Measurements from ENCODE around the gene RUFY1.
"Not testable (repeated sequence)": the region's sequence is repeated elsewhere in the genome, so short reads cannot be mapped to it uniquely, and the experiment has no call there.

RUFY1 gene

DNA sequence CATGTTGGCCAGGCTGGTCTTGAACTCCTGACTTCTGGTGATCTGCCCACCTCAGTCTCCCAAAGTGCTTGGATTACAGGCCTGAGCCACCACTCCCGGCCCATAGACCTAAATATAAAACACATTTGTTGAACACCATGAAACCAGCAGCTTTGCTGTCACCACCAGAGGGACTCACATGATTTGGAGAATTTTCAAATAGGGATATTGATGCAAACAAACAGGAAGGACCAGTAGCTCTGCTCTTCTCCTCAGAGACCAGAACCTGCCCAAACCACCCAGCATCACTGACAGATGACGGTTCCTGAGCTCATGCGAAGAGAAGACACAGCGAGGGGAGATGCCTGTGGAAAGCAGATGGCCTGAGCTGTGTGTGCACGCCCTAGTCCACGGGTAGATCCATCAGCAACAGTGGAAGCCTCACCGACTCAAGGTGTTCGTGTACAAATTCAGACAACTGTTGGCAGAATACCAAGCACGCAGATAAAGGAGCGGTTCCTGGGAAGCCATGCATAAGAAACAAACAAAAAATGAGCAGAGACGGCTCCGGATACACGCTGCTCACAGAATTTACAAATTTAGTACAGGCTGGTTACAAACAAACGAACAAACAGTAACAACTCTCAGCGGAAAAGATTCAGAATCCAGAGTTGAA lies 30.8 kb upstream of the RUFY1 start:
- H3K4me3 Mint-ChIP-seq; H3K4me1 Mint-ChIP-seq; H3K36me3 Mint-ChIP-seq; H3K27me3 Mint-ChIP-seq; H3K9me3 Mint-ChIP-seq; DNase-seq (ENCODE audit: low spot score in 2 of 2); H3K27ac Mint-ChIP-seq: not testable (repeated sequence)
- peak; percentile 34 for ATAC-seq (ENCODE audit: low read depth)

DNA sequence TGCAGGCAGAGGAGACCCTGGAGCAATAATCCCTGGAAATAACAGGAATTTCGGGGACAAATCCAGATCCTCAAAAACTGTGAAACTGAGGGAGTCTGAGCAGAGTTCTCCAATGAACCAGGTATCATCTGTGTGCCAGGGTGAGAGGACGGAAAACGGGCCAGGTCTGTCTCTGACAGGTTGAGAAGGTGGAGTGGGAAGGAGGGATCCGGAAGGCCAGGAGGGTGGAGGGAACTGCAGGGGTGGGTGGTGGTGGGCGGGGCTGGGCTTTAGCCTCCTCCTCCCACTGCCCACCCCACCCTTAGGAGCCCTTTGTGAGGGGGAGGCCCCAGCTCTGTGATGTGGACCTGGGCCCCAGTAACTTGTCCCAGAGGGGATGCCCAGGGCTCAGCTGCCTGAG lies 28.2 kb upstream of the RUFY1 start:
- not testable (repeated sequence) for H3K4me1 Mint-ChIP-seq; DNase-seq (ENCODE audit: low spot score in 2 of 2); H3K9me3 Mint-ChIP-seq; ATAC-seq (ENCODE audit: low read depth); H3K4me3 Mint-ChIP-seq; H3K27ac Mint-ChIP-seq; H3K36me3 Mint-ChIP-seq; H3K27me3 Mint-ChIP-seq

DNA sequence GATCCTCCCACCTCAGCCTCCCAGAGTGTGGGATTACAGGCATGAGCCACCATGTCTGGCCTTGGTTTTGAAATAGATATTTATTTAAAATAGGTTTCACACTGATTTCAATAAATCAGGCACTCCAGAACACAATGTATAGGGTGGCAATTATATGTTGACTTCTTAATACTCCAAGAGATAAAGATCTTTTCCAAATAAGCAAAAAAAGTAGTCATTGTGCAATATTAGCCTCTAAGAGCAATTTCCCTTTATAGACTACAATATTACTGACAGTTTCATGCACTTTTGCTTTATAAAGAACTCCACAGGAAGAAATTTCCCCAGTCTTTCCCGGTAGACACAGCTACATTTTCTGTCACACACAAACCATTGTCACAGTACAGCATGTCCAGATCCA lies 23.4 kb upstream of the RUFY1 start:
- DNase-seq (ENCODE audit: low spot score in 2 of 2) (no peak), ATAC-seq (ENCODE audit: low read depth) (no peak)
- Mint-ChIP-seq H3K36me3 (no peaks in the 10 kb centered on the region), H3K27me3 (no peaks in the 10 kb centered on the region), H3K27ac (peak overlapping the region; percentile 45), H3K4me3 (no peak overlapping the region), H3K9me3 (no peaks in the 10 kb centered on the region), H3K4me1 (no peaks in the 10 kb centered on the region)

DNA sequence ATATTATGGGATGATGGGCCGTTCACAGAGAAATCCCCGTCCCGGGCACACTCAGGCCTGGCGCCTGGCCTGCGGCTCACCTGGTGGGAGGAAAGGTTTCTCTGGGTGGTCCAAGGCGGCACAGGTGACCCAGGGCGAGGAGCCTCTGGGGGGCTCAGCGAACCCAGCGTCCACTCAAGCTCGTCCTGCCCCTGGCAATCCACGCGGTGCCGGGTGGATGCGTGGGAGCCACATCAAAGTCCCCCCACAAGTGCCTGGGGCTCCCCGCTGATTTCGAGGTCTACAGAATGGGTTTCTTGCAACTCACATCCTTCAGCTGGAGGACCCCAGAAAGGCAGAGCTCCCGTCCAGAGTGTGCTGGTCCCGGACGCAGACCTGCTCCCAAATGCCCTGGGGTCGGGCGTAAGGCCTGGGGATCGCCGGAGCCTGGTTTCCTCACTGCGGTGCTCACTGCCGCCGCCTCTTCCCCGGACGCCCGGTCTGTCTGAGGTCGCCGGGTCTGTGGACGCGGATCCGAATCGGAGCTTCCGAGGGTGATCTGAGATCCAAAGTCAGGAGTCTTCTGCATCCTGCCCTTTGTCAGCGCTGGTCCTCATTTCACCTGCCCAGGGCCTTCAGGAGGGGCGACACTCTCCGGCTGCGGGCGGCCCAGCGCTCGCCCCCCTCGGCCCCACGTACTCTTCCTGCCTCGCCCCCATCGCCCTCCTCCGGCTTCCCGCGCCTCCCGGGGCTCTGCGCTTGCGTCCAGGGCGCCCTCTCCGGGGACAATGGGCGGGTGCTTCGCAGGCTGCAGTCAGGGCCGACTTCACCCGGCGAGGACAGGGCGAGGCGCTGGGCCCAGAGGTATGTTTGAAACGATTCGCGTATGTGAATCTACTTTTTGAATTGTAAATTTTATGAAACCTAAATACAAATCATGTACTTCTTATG lies 20.0 kb upstream of the RUFY1 start:
- H3K27ac Mint-ChIP-seq = no peak overlapping the region
- H3K27me3 Mint-ChIP-seq = no peaks in the 10 kb centered on the region
- DNase-seq (ENCODE audit: low spot score in 2 of 2) (peak; percentile 40 to 47), ATAC-seq (ENCODE audit: low read depth) (peak; percentile 60)
- H3K4me3 Mint-ChIP-seq = peak overlapping the region; percentile 74
- peaks cover 14% of the 10 kb centered on the region for H3K4me1 Mint-ChIP-seq
- H3K9me3 Mint-ChIP-seq = no peaks in the 10 kb centered on the region
- no peaks in the 10 kb centered on the region for H3K36me3 Mint-ChIP-seq

DNA sequence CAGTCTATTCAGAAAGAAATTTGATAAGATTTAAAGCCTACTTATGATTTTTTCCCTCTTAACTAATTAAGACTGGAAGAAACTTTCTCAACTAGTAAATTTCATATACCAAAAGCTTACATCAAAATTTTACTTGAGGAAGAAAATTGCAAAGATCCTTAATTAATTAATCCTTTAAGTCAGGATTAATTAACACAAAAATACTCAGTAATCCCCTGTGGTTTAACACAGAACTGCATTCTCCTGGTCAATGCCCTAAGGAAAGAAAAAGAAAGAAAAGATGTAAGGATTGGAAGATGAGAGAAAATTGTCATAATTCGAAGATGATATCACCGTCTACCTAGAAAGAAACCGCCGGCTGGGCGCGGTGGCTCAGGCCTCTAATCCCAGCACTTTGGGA lies 17.3 kb upstream of the RUFY1 start:
- Mint-ChIP-seq H3K4me1 (peaks cover 15% of the 10 kb centered on the region), H3K9me3 (no peaks in the 10 kb centered on the region), H3K4me3 (peak overlapping the region; percentile 8), H3K27ac (peak overlapping the region; percentile 88), H3K36me3 (no peaks in the 10 kb centered on the region), H3K27me3 (no peaks in the 10 kb centered on the region)
- DNase-seq (ENCODE audit: low spot score in 2 of 2) (no peak), ATAC-seq (ENCODE audit: low read depth) (no peak)

DNA sequence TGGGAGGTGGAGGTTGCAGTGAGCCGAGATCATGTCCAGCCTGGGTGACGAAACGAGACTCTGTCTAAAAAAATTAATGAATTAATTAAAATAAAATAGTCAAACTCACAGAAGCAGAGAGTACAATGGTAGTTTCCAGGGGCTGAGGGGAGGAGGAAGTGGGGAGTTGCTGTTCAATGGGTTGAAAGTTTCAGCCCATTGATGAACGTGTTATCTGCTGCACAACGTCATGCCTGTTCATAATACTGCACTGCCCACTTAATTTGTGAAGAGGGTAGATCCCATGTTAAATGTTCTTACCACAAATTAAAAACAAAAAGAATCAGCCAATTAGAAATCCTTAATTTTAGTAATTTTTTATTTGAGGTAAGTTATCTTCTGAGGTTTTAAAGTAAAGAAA lies 16.4 kb upstream of the RUFY1 start:
- Mint-ChIP-seq H3K4me3 (peak overlapping the region; percentile 92), H3K27ac (peak overlapping the region; percentile 88)

DNA sequence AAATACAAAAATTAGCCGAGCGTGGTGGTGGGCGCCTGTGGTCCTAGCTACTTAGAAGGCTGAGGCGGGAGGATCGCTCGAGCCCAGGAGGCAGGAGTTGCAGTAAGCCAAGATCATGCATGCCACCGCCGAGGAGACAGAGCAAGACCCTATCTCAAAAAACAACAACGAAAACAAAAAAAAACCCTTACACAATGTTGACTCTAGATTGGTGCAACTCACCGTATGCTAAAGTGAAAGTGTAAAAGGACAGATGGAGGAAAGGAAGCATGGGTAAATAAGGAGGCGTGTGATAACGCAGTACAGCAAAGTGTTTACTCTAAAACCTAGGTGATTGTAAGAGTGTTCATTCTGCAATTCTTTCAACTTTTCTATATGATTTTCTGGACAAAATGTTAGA lies 15.9 kb upstream of the RUFY1 start:
- peak overlapping the region; percentile 92 for H3K4me3 Mint-ChIP-seq
- no peaks in the 10 kb centered on the region for H3K36me3 Mint-ChIP-seq

More for the DNA sequence above, 16.4 kb upstream of the RUFY1 start:
- peak; percentile 85 for ATAC-seq (ENCODE audit: low read depth)
- DNase-seq (ENCODE audit: low spot score in 2 of 2) = no peak
- no peaks in the 10 kb centered on the region for H3K27me3 Mint-ChIP-seq
- no peaks in the 10 kb centered on the region for H3K9me3 Mint-ChIP-seq
- H3K4me1 Mint-ChIP-seq = peaks cover 15% of the 10 kb centered on the region
- H3K36me3 Mint-ChIP-seq = no peaks in the 10 kb centered on the region

DNA sequence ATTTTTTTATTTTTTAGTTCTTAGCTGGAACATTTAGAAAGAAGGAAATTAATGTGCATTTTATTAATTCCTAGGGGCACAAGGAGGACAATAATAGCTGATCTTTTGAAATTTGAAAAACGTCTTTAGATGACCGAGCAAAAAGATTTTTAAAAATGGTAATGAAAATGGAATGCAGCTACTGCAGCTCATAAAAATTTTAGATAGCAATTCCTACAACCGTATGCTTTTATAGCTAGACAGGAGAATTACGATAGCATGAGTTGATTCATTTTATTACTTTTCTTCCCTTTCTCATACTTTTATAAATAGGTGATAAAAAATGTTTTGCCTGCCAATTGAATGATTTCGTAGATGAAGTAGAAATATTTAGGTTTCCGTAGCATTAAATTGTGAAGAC lies 13.7 kb upstream of the RUFY1 start:
- DNase-seq (ENCODE audit: low spot score in 2 of 2) (no peak), ATAC-seq (ENCODE audit: low read depth) (no peak)
- peaks cover 16% of the 10 kb centered on the region for H3K4me1 Mint-ChIP-seq
- no peaks in the 10 kb centered on the region for H3K36me3 Mint-ChIP-seq
- no peaks in the 10 kb centered on the region for H3K9me3 Mint-ChIP-seq
- H3K4me3 Mint-ChIP-seq = no peak overlapping the region
- H3K27ac Mint-ChIP-seq = no peak overlapping the region
- no peaks in the 10 kb centered on the region for H3K27me3 Mint-ChIP-seq

More for the DNA sequence above, 15.9 kb upstream of the RUFY1 start:
- ATAC-seq (ENCODE audit: low read depth) (peak; percentile 57), DNase-seq (ENCODE audit: low spot score in 2 of 2) (no peak)
- H3K4me1 Mint-ChIP-seq = peaks cover 15% of the 10 kb centered on the region
- no peaks in the 10 kb centered on the region for H3K27me3 Mint-ChIP-seq
- no peaks in the 10 kb centered on the region for H3K9me3 Mint-ChIP-seq
- H3K27ac Mint-ChIP-seq = peak overlapping the region; percentile 88

DNA sequence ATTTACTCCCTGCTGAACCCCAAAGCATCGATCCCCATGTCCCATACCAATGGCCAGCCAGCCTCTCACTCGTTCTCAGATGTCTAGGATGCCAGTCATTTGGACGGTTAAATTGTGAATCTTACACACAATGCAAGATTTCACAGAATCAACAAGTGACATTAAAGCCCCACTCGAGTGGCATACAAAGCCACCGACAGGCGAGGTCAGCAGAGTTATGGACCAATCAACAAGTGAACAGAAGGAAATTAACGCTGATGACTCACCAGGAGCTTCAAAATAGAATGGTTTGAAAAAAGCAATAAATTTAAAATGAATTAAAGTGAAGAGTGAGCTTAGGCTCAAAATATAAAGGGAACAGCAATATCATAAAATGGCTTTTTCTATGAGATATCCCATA lies 8.2 kb upstream of the RUFY1 start:
- H3K27me3 Mint-ChIP-seq = no peaks in the 10 kb centered on the region
- no peak for ATAC-seq (ENCODE audit: low read depth)
- H3K4me3 Mint-ChIP-seq = no peak overlapping the region
- no peak overlapping the region for H3K27ac Mint-ChIP-seq
- H3K36me3 Mint-ChIP-seq = no peaks in the 10 kb centered on the region
- DNase-seq (ENCODE audit: low spot score in 2 of 2) = no peak
- H3K9me3 Mint-ChIP-seq = no peaks in the 10 kb centered on the region
- H3K4me1 Mint-ChIP-seq = peaks cover 9% of the 10 kb centered on the region

DNA sequence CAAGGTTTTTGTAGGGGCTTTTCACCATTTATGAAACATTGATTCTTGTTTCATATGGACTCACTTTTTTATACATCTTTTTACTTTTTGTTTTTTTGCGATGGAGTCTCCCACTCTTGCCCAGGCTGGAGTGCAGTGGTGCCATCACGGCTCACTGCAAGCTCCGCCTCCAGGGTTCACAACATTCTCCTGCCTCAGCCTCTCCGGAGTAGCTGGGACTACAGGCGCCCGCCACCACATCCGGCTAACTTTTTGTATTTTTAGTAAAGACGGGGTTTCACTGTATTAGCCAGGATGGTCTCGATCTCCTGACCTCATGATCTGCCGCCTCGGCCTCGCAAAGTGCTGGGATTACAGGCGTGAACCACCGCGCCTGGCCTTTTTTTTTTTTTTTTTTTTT lies 7.1 kb upstream of the RUFY1 start:
- DNase-seq (ENCODE audit: low spot score in 2 of 2); H3K27me3 Mint-ChIP-seq; ATAC-seq (ENCODE audit: low read depth); H3K4me3 Mint-ChIP-seq; H3K36me3 Mint-ChIP-seq; H3K4me1 Mint-ChIP-seq; H3K27ac Mint-ChIP-seq; H3K9me3 Mint-ChIP-seq: not testable (repeated sequence)

DNA sequence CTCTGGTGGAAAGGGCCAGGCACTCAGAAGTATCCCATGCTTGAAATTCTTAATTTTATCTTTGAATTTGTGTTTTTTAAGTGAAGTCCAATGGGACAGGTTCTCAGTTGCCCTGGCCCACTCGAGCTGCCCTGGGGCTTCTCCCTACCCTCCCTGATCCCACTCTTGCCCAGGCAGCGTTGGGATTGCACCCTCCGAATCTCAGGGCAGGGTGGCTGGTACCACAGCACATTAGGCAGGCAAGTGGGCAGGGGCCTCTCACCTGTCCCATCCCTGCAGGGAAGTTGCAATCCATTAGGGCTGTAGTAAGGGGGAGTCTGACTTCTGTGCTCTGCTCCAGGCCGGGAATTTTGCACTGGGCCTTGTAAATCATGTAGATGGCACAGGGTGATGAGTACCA lies 2.7 kb downstream of the RUFY1 start:
- Mint-ChIP-seq H3K4me3 (no peak overlapping the region), H3K4me1 (peaks cover 14% of the 10 kb centered on the region)
- no peak for DNase-seq (ENCODE audit: low spot score in 2 of 2)

DNA sequence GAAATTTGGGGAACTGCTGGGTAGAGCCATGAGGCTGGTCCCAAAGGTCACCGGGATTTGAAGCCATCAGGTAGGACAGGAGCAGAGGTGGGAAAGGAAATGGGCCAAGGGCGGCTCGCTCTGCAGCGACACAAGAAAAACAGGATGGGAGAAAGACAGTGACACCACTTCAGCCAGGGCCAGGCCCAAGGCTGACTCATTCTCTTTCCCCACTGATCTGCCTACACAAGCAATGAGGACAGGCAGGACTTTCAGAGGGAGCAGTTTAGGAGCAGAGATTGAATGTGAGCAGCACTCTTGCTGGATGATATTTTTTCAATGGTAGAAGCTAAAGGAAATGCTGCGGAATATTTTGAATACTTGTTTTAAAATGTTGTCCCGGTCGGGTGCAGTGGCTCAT lies 3.5 kb downstream of the RUFY1 start:
- Mint-ChIP-seq H3K4me3 (no peak overlapping the region), H3K27ac (no peak overlapping the region), H3K4me1 (peaks cover 16% of the 10 kb centered on the region), H3K27me3 (no peaks in the 10 kb centered on the region), H3K9me3 (no peaks in the 10 kb centered on the region), H3K36me3 (peaks cover 6% of the 10 kb centered on the region)
- ATAC-seq (ENCODE audit: low read depth) = no peak
- no peak for DNase-seq (ENCODE audit: low spot score in 2 of 2)

More for the DNA sequence above, 2.7 kb downstream of the RUFY1 start:
- Mint-ChIP-seq H3K9me3 (no peaks in the 10 kb centered on the region), H3K27ac (no peak overlapping the region), H3K36me3 (peaks cover 6% of the 10 kb centered on the region), H3K27me3 (no peaks in the 10 kb centered on the region)
- ATAC-seq (ENCODE audit: low read depth) = no peak

DNA sequence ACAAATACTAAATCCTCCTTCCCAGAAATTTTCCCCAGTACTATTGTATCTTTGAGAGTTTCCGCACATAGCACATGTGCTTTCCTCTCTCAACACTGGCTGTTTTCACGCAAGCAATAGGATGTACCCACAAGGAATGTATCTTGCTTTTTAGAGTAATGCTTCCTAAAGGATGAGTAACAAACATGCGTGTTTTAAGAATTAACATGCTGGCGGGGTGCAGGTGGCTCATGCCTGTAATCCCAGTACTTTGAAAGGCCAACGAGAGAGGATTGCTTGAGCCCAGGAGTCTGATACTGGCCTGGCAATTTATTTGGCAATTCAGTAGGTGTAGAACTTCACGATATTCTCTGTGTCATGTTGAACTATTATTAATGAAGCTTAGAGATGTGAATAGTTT lies 4.6 kb downstream of the RUFY1 start:
- H3K27ac Mint-ChIP-seq = no peak overlapping the region
- no peak for ATAC-seq (ENCODE audit: low read depth)
- H3K27me3 Mint-ChIP-seq = no peaks in the 10 kb centered on the region
- DNase-seq (ENCODE audit: low spot score in 2 of 2) = no peak
- peaks cover 6% of the 10 kb centered on the region for H3K36me3 Mint-ChIP-seq
- H3K9me3 Mint-ChIP-seq = no peaks in the 10 kb centered on the region
- peaks cover 17% of the 10 kb centered on the region for H3K4me1 Mint-ChIP-seq
- H3K4me3 Mint-ChIP-seq = no peak overlapping the region

DNA sequence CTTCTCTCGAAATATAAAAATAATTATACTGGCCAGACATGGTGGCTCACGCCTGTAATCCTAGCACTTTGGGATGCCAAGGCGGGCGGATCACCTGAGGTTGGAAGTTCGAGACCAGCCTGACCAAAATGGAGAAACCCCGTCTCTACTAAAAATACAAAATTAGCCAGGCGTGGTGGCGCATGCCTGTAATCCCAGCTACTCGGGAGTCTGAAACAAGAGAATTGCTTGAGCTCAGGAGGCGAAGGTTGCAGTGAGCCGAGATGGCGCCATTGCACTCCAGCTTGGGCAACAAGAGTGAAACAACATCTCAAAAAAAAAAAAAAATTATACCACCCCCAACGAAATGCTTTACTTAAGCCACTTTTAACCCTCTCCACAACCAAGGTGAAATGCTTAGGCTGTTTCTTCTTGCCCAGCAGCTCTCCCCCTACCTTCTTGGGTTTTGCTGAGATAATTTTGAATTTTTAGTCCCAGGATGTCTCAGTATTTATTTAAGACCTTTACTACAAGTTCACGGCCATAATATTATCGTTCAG lies 8.0 kb downstream of the RUFY1 start:
- H3K36me3 Mint-ChIP-seq; H3K9me3 Mint-ChIP-seq; H3K27me3 Mint-ChIP-seq; DNase-seq (ENCODE audit: low spot score in 2 of 2); ATAC-seq (ENCODE audit: low read depth): not testable (repeated sequence)
- Mint-ChIP-seq H3K4me3 (peak overlapping the region; percentile 96), H3K27ac (peak overlapping the region; percentile 92), H3K4me1 (peaks cover 12% of the 10 kb centered on the region)
